ENCODE data around the gene RBMS3. TPM values are rescaled to one million over a fixed set of nuclear protein-coding genes. Genes with fewer than 3 reads are reported as not detected.

RBMS3 gene
- total RNA-seq, 1 experiment from 2014 or later, result 74.2 TPM

DNA sequence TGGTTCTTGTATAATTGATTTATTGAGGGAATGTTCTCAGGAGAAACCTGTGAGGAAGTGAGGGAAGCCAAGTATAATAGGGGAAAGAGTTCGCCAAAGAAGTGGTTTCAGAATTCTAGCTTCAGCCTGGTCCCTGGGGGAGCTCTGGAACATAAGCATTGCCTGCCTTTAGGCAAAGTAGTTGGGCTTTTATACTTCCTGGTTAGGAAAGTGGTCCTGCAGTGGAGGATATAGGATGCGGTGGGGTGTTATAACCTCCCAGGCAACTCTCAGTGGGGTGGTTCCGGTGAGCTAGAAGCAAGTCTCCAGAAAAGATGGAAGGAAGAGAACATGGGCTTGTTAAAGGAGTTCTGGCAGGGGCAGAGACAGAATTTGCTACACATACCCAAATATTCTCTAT is 22.7 kb upstream of the RBMS3 start:
- no peak overlapping the region for H3K27ac Mint-ChIP-seq (ENCODE audit: low read depth, unreplicated experiment)
- TF ChIP-seq, protein P1, sequence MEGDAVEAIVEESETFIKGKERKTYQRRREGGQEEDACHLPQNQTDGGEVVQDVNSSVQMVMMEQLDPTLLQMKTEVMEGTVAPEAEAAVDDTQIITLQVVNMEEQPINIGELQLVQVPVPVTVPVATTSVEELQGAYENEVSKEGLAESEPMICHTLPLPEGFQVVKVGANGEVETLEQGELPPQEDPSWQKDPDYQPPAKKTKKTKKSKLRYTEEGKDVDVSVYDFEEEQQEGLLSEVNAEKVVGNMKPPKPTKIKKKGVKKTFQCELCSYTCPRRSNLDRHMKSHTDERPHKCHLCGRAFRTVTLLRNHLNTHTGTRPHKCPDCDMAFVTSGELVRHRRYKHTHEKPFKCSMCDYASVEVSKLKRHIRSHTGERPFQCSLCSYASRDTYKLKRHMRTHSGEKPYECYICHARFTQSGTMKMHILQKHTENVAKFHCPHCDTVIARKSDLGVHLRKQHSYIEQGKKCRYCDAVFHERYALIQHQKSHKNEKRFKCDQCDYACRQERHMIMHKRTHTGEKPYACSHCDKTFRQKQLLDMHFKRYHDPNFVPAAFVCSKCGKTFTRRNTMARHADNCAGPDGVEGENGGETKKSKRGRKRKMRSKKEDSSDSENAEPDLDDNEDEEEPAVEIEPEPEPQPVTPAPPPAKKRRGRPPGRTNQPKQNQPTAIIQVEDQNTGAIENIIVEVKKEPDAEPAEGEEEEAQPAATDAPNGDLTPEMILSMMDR (IDR thresholded peaks at IDR 0.05; ENCODE audit: unreplicated experiment), result no peak
- no peaks in the 10 kb centered on the region for H3K9me3 Mint-ChIP-seq (ENCODE audit: unreplicated experiment)
- no peaks in the 10 kb centered on the region for H3K36me3 Mint-ChIP-seq (ENCODE audit: insufficient read depth, unreplicated experiment)
- peaks cover 1% of the 10 kb centered on the region for H3K4me1 Mint-ChIP-seq (ENCODE audit: insufficient read depth, unreplicated experiment)
- CTCF ChIA-PET, result no interaction called here
- POLR2A ChIA-PET, result no interaction called here
- H3K4me3 Mint-ChIP-seq (ENCODE audit: unreplicated experiment), result no peak overlapping the region
- no peaks in the 10 kb centered on the region for H3K27me3 Mint-ChIP-seq (ENCODE audit: insufficient read depth, unreplicated experiment)
- intact Hi-C loops (cut with micrococcal nuclease), result no loop called here
- no TSS peak for BruUV-seq (replicated peaks)
- DNase-seq (ENCODE audit: unreplicated experiment), result no peak

DNA sequence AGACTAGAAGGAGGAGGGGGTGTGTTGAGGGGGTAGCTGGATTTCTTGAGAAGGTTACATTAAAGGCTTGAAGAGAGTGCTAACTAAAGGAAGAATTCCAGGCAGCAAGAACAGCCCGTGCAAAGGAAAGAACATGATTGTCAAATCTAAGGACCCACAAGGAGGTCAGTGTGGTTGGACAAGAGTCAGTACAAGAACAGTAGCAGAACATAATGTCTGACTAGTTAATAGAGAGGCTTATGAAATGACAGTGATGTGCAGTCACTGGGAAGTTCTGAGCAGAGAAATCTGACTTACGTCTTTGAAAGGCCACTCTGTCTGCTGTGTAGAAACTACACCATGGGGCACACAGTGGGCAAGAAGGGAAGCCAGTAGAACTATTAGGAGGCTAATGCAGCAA is 19.8 kb upstream of the RBMS3 start:
- H3K4me1 Mint-ChIP-seq (ENCODE audit: insufficient read depth, unreplicated experiment), result no peaks in the 10 kb centered on the region
- H3K36me3 Mint-ChIP-seq (ENCODE audit: insufficient read depth, unreplicated experiment), result no peaks in the 10 kb centered on the region
- H3K9me3 Mint-ChIP-seq (ENCODE audit: unreplicated experiment), result no peaks in the 10 kb centered on the region
- ChIA-PET POLR2A (no interaction called here), CTCF (no interaction called here)
- intact Hi-C loops (cut with micrococcal nuclease), result no loop called here
- no peak overlapping the region for H3K4me3 Mint-ChIP-seq (ENCODE audit: unreplicated experiment)
- H3K27me3 Mint-ChIP-seq (ENCODE audit: insufficient read depth, unreplicated experiment), result no peaks in the 10 kb centered on the region
- TF ChIP-seq, protein P1 (IDR thresholded peaks at IDR 0.05; ENCODE audit: unreplicated experiment), result no peak
- DNase-seq (ENCODE audit: unreplicated experiment), result no peak
- BruUV-seq (replicated peaks), result no TSS peak
- no peak overlapping the region for H3K27ac Mint-ChIP-seq (ENCODE audit: low read depth, unreplicated experiment)

DNA sequence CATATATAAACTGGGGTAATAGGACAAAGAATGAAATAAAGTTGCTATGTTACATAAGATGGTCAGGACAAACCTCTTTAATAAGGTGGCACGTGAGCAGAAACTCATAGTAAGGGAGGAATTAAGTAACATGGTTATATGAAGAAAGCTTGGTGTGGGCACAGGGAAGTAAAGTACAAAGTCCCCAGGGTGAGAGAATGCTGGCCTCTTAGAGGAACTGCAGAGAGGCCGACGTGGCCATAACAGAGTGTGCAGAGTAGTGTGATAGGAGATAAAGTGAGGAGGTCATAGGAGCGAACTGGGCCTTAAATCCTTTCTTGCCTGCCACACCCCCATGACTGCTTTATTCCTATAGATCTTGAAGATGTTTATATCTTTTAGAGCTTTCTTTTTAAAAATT is 17.4 kb upstream of the RBMS3 start:
- intact Hi-C loops (cut with micrococcal nuclease), result no loop called here
- CTCF ChIA-PET, result no interaction called here
- DNase-seq (ENCODE audit: unreplicated experiment), result no peak
- Mint-ChIP-seq H3K27ac (ENCODE audit: low read depth, unreplicated experiment) (no peak overlapping the region), H3K9me3 (ENCODE audit: unreplicated experiment) (no peaks in the 10 kb centered on the region), H3K4me1 (ENCODE audit: insufficient read depth, unreplicated experiment) (no peaks in the 10 kb centered on the region), H3K4me3 (ENCODE audit: unreplicated experiment) (no peak overlapping the region), H3K27me3 (ENCODE audit: insufficient read depth, unreplicated experiment) (no peaks in the 10 kb centered on the region), H3K36me3 (ENCODE audit: insufficient read depth, unreplicated experiment) (no peaks in the 10 kb centered on the region)
- TF ChIP-seq, protein P1 (IDR thresholded peaks at IDR 0.05; ENCODE audit: unreplicated experiment), result no peak
- BruUV-seq (replicated peaks), result no TSS peak
- POLR2A ChIA-PET, result interaction anchor here (0.6 kb wide), 1 partner anchor 490 kb away, joined by 3 read pairs; no protein-coding TSS in a partner anchor

GRCh38 chr3:29265509-29266072 is 15.3 kb upstream of the RBMS3 start:
- POLR2A ChIA-PET, result no interaction called here
- no peak for DNase-seq (ENCODE audit: unreplicated experiment)
- Mint-ChIP-seq H3K27ac (ENCODE audit: low read depth, unreplicated experiment) (no peak overlapping the region), H3K36me3 (ENCODE audit: insufficient read depth, unreplicated experiment) (no peaks in the 10 kb centered on the region), H3K4me3 (ENCODE audit: unreplicated experiment) (no peak overlapping the region), H3K4me1 (ENCODE audit: insufficient read depth, unreplicated experiment) (no peaks in the 10 kb centered on the region), H3K9me3 (ENCODE audit: unreplicated experiment) (no peaks in the 10 kb centered on the region), H3K27me3 (ENCODE audit: insufficient read depth, unreplicated experiment) (no peaks in the 10 kb centered on the region)
- CTCF ChIA-PET, result interaction anchor here (0.6 kb wide), 1 partner anchor 16 kb away, joined by 3 read pairs; the partner anchor contains the start of gene RBMS3
- intact Hi-C loops (cut with micrococcal nuclease), result no loop called here
- BruUV-seq (replicated peaks), result no TSS peak
- TF ChIP-seq, protein P1 (IDR thresholded peaks at IDR 0.05; ENCODE audit: unreplicated experiment), result no peak

Data from MCF 10A (cell line).